K562 (cell line): ENCODE measurements around the gene RPL18A.

Experiments used
- ATF1 ChIP-seq, 2 experiments: fragments of 450-650 bp in 1 of 2; IDR thresholded peaks; 2 replicates each; pipeline ENCODE4 v1.6.1; 2016; ENCODE audit warnings: missing compliant biosample characterization in 1 of 2, missing genetic modification characterization in 1 of 2
- CC2D1A ChIP-seq: fragments of 450-650 bp; IDR thresholded peaks from 2 replicates; pipeline ENCODE4 v1.6.1; 2017; ENCODE audit warnings: mild to moderate bottlenecking
- CEBPZ ChIP-seq: fragments of 150-350 bp; IDR thresholded peaks from 2 replicates; pipeline ENCODE4 v1.6.1; 2014; ENCODE audit warnings: low read depth, mild to moderate bottlenecking, low read length, borderline replicate concordance
- CTCF ChIP-seq, 3 experiments: IDR thresholded peaks in 2 of 3; conservative IDR thresholded peaks in 1 of 3; 2 replicates each; pipeline ENCODE4 v1.5.1; 2011 to 2012; ENCODE audit warnings: low read length in 3 of 3, mild to moderate bottlenecking in 3 of 3, control low read depth in 2 of 3, improper control_type of control experiment in 1 of 3, inconsistent platforms in 1 of 3, low read depth in 1 of 3, mixed read lengths in 1 of 3, moderate library complexity in 1 of 3; ENCODE audit not compliant: insufficient read depth in 2 of 3
- DNMT1 ChIP-seq: fragments of 450-650 bp; IDR thresholded peaks from 2 replicates; pipeline ENCODE4 v1.6.1; 2016; ENCODE audit warnings: antibody characterized with exemption, mild to moderate bottlenecking
- EP300 ChIP-seq: IDR thresholded peaks from 2 replicates; pipeline ENCODE4 v1.6.1; 2012; ENCODE audit warnings: low read length, improper control_type of control experiment
- HNRNPL ChIP-seq: fragments of 200-400 bp; formaldehyde crosslinking; IDR thresholded peaks from 2 replicates; pipeline ENCODE4 v1.6.1; 2017; ENCODE audit warnings: low read depth, mild to moderate bottlenecking, low read length
- KDM5B ChIP-seq: fragments of 200-600 bp; sonication (generic); IDR thresholded peaks from 2 replicates; pipeline ENCODE4 v1.6.1; 2012; ENCODE audit warnings: low read depth, mild to moderate bottlenecking, moderate library complexity, low read length, control low read depth, inconsistent platforms; ENCODE audit not compliant: insufficient replicate concordance
- REST ChIP-seq, 2 experiments: fragments of 450-650 bp; formaldehyde crosslinking in 1 of 2; IDR thresholded peaks; 2 replicates each; pipeline versions ENCODE4 v1.4.0 to v1.6.1; 2014 to 2020; ENCODE audit warnings: mild to moderate bottlenecking in 2 of 2, borderline replicate concordance in 1 of 2, low read depth in 1 of 2
- SIN3A ChIP-seq, 2 experiments: fragments of 150-350 bp in 1 of 2; IDR thresholded peaks; 2 replicates each; pipeline ENCODE4 v1.6.1; 2011 to 2016; ENCODE audit warnings: borderline replicate concordance in 2 of 2, low read depth in 2 of 2, low read length in 2 of 2, mild to moderate bottlenecking in 2 of 2, moderate library complexity in 2 of 2; ENCODE audit not compliant: control insufficient read depth in 1 of 2
- SMARCB1 ChIP-seq: IDR thresholded peaks from 2 replicates; pipeline ENCODE4 v1.6.1; 2011; ENCODE audit warnings: improper control_type of control experiment, low read depth; ENCODE audit not compliant: insufficient read length
- ZBTB7A ChIP-seq: IDR thresholded peaks from 2 replicates; pipeline ENCODE4 v1.6.1; 2011; ENCODE audit warnings: low read depth, mild to moderate bottlenecking, low read length, moderate library complexity, borderline replicate concordance; ENCODE audit not compliant: control insufficient read depth
- ZNF316 ChIP-seq: fragments of 450-650 bp; IDR thresholded peaks from 2 replicates; pipeline ENCODE4 v1.6.1; 2016

- TF ChIP-seq REST (IDR thresholded peaks at IDR 0.05; ENCODE audit: borderline replicate concordance) (peak; percentile 99), REST (CRISPR knock-in tag; IDR thresholded peaks at IDR 0.05; ENCODE audit: low read depth) (peak; percentile 98), HNRNPL (no peak), ZNF316 (no peak), ATF1 (CRISPR knock-in tag; IDR thresholded peaks at IDR 0.05) (no peak), ATF1 (tag; IDR thresholded peaks at IDR 0.05) (no peak), KDM5B (no peak), CEBPZ (no peak), CTCF (IDR thresholded peaks at IDR 0.05 in 2 of 3, conservative IDR thresholded peaks at IDR 0.05 in 1 of 3; ENCODE audit: insufficient read depth in 2 of 3, low read depth in 1 of 3, low read length in 3 of 3) (no peak), CC2D1A (no peak), EP300 (no peak), SIN3A (IDR thresholded peaks at IDR 0.05; ENCODE audit: borderline replicate concordance in 2 of 2, control insufficient read depth in 1 of 2, low read depth in 2 of 2, low read length in 2 of 2) (no peak), ZBTB7A (no peak), DNMT1 (no peak), SMARCB1 (no peak)
These were observed 30.0 kb downstream of the RPL18A start for GRCh38 chr19:17889609-17890214.
